ENCODE measurements around the gene DUSP3.

DNA sequence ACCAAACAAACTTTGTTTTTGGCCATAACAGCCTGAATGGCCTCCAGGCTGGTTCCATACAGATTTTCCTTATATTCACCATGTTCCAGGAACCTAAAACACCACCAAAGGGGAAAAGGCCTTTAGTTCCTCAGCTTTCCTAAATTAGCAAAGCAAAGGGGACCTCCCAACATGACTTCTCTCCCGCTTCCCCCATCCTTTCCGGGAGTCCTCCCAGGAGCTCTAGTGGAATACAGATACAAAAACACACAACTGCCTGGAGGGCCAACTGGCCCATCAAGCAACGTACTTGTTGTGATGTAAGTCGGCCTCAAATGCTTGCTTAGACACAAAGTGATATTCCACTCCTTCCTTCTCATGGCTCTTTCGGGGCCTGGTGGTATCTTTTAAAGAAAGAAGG is 32.0 kb upstream of the DUSP3 start:
- no peak for TF ChIP-seq CTCF (IDR thresholded peaks at IDR 0.05)
- no peak for TF ChIP-seq POLR2A (IDR thresholded peaks at IDR 0.05)
- no peak for TF ChIP-seq EP300 (IDR thresholded peaks at IDR 0.05)

Measured in ovary (tissue), 3 donors.